GM21737 (cell line): ENCODE data around the gene BICD1.

Experiments used
- ATAC-seq: cut with Tn5 transposase; IDR thresholded peaks from one replicate; pipeline ENCODE4 v1.9.1; 2021; ENCODE audit warnings: mild to moderate bottlenecking, moderate library complexity; ENCODE audit not compliant: unreplicated experiment

Gene BICD1

DNA sequence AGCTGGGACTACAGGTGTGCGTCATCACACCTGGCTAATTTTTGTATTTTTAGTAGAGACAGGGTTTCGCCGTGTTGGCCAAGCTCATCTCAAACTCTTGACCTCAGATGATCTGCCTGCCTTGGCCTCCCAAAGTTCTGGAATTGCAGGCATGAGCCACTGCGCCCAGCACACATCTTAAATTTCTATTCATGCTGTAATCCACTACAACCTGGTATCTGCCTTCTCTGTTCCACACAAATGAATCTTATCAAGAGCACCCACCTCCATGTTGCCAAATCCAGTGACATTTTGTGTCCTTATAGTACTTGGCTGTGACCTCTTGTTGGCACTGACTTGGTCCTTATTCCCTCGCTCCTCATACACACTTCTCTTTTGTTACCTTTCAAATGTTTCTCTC is 5.8 kb upstream of the BICD1 start:
- ATAC-seq, result no peak

DNA sequence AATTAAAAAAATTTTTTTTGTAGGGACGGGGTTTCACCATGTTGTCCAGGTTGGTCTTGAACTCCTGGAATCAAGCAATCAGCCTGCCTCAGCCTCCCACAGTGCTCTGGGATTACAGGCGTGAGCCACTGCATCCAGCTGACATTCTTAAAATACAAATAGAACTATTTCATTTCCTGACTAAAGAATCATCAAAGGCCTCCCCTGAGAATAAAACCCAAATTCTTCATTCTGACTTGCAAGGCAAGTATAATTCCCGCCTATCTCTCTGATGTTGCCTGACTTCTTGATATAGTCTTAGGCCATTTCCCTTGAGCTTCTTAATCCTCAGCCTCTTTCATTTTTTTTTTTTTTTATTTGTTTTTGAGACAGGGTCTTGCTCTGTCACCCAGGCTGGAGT is 4.4 kb upstream of the BICD1 start:
- no peak for ATAC-seq

DNA sequence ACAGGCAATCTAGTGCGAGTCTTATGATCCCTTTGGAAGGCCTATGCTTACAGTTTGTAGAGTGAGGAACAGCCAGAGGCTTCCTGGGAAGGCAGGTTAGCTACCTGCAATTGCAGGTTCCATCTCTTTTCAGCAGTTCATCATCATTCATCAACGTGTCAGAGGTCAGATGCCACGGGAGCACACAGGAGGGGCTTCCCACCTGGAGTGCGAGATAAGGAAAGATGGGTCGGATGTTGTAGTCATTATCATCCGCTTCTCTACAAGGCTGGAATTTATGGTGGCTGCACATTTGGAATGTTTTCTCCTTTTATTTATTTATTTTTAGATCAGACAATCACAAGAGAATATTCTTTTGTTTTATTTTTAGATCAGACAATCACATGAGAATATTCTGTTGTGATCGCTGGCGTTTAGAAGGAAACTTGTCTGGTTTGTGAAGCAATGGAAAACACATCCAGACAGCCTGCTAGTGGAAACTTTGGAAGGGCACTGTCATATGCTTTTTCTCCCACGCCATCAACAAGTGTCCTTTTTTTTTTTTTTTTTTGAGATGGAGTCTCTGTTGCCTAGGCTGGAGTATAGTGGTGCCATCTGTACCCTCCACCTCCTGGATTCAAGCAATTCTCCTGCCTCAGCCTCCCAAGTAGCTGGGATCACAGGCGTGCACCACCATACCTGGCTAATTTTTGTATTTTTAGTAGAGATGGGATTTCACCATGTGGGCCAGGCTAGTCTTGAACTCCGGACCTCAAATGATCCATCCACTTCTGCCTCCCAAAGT is 1.9 kb upstream of the BICD1 start:
- no peak for ATAC-seq

DNA sequence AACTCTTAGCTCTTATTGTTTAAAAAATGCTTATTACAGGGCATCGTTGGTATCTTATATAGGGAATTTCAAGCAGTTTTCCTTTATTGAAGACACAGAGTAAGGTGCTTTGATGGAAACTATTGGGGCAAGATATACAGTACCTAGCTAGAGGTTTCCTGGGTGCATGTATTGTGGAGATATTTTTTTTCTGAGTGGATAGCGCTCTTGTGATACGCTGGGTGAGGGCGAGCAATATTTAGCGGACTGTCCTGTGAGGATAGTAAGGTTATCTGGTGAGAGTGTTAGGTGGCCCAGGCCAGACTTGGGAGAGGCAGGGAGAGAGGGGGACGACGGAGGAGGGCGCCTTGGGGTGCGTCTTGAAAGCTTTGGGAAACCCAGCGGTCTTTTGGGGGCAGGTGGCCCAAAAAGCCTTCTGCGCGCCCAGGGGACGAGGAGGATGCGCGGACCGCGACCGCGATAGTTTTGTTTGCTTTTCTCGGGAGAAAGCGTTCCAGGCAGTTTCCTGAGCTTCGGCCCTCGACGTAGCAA is 596 bp upstream of the BICD1 start:
- ATAC-seq, result no peak

DNA sequence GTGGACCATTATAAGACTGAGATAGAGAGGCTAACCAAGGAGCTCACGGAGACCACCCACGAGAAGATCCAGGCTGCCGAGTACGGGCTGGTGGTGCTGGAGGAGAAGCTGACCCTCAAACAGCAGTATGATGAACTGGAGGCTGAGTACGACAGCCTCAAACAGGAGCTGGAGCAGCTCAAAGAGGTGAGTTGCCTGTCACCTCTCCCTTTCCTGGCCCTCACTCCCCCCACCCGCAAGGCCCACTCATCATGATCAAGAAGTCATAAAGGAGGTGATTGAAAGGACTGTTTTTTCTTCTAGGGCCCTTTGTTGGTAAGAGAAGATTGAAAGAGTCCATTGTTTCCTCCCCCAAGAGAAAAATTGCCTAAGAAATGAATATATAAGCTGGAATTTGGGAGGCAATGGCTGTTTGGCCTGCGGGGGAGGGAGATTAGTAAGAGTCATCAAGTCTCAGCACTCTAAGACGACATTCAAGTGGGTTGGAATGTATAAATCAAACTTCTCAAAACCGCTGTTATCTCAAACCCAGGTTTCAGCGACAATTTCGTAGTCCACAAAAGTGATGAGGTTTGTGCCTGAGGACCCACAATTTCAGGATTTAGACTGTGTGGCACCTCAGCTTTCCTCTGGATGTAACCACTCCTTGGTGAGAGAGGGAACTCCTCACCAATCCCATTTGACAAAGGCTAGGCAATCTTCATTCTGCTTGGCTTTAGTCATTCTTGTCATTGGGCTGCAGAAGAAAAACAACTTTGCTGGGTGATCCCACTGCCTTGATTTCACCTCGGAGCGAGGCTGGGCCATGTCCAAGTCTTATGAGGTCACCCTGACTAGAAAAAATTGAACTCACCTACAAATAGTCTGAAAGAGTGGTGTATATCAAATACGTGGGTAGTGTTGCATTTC is 966 bp downstream of the BICD1 start:
- ATAC-seq, result peak; percentile 1

DNA sequence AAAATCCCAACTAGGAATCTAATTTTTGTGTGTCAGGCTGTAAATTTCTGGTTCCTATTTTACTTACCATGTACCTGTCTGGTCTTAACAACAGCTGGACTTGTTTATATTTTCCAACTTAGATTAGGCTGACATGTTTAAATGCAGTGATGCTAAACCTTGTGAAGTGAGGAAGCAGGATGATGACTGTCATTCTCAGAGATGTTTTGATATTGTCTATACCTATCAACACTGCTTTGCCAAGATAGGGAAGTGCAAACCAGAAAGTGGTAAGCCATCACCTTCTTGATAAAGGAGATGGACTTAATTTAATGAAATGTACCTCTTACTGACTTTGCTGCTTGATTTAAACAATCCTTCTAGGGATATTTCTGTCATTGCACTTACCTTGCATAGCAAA is 2.1 kb downstream of the BICD1 start:
- ATAC-seq, result no peak

DNA sequence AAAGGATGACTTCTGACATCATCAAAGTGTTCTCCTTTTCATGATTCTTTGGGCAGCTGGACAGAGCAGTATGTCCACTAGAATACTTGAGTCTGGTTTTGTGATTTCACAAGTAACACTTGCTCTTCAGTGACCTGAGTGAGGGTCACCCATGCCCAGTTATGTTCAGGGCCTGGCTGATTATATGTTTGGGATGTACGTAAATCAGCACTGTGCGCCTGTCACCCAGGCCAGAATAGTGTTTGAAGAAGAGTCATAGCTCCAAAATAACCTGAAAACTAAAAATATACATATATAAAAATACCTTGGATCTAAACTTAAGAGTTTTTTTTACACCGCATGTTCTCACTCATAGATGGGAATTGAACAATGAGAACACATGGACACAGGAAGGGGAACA is 3.8 kb downstream of the BICD1 start:
- no peak for ATAC-seq

DNA sequence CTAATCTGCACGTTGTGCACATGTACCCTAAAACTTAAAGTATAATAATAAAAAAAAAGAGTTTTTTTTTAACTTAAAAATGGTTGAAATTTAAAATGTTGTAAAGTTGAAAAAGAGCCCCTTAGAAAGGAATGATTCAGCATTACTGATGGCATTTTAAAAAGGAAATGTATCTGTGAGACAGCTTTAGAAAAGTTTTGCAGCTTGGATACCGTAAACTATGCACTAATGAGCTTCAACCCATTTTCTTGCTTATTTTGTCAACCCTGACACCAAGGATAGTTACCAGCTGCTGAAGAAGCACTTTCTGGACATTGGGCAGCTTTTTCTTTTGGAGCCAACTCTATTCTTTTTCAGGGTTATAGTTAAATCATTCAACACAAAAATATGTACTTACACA is 4.3 kb downstream of the BICD1 start:
- ATAC-seq, result no peak

DNA sequence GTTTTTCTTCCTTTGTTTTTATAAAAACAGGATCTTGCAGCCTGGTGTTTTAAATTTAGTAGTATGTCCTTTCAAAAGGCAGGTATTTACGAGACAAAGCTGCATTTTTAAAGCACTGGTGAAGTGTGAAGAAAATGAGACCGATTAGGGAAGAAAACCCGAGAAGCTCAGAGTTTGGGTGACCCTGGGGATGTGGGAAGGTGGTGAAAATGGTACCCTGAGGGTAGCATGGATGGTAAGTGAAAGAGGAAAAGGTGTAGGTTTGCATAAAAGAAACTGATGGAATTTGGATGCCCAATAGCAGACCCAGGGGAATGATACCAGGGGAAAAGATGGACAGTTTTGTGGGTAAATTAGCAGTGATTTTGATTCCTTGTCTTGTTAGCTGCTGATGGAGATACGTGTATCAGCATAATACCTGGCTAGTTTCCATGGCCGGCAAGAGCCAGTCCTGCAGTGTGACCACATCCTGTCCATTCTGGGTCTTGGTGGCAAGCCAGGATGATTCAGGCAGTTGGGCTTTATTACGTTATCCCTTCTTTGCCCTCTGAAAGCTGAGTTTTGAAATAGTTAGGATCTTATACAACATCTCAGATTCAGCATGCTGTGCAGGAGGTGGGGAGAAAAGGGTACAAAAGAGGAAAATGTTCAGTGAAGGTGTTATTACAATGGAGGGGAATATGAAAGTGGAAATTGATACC is 8.9 kb downstream of the BICD1 start:
- no peak for ATAC-seq

DNA sequence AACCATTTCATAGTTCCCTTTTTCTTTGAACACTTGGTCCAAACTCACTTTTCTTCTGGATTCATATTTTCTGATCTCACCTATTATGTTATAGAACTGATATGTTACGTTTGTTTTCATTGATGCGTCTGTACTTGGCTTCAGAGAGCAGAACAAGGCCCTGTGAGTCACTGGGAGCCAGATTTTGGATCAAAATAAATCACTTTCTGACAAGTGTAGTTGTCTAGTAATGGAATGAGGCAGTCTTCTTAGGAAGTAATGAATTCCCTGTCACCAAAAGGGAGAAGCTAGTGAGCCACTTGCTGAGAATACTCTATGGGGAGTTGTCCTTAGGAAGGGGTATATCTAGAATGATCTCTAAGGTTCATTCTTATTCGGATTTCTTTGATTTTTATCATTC is 10.2 kb downstream of the BICD1 start:
- ATAC-seq, result no peak

DNA sequence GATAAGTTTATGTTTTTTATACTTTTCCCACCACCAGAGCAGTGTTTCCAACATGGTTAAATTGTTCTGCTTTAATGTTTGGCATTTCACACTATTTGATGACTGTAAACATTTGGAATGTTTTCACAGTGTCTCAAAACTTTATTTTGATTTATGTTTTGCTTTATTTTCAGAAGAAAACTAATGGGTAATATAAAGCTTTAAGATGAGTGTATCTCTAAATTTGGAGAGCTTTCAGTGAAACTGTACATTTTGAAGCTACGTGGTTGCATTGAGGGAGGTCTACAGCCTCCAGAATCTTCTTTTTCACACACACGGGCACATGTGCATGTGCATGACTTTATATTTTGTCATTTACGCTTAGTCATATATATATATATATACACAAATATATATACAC is 10.7 kb downstream of the BICD1 start:
- ATAC-seq, result no peak

DNA sequence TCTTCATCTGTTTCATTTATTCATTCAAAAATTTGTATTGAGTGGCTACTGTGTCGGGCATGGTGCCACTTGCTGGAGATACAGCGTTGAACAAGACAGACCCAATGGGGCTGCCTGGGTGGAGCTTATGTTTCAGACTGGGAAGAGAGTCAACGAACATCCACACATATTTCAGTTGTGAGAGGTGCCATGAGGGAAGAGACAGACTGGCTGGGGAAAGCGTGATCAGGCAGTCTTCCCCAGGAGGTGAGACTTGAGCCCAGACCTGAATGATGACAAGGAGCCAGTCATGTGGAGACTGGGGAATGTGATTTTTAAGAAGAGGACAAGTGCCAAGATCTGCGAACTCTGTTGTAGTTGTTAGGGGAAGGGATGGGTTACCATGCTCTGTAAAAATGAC is 12.2 kb downstream of the BICD1 start:
- ATAC-seq, result no peak

DNA sequence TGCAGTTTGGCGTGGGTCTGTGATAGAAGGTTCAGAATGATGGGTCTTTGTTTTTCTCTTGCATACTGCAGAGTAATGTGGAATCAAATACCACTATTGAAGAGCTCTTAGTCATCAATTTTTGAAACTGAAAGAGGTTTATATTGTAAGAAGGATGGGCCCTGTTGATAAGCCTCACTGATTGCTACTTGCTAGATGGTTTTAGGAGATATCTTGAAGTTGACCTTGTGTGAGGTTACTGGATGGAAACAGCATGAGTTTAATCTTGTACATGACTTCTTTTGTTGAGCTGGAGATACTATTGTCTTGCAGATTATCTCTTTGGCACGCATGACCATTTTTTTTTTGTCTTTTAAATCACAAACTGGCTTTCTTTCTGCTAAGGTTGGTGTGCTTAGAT is 13.8 kb downstream of the BICD1 start:
- ATAC-seq, result peak; percentile 78

DNA sequence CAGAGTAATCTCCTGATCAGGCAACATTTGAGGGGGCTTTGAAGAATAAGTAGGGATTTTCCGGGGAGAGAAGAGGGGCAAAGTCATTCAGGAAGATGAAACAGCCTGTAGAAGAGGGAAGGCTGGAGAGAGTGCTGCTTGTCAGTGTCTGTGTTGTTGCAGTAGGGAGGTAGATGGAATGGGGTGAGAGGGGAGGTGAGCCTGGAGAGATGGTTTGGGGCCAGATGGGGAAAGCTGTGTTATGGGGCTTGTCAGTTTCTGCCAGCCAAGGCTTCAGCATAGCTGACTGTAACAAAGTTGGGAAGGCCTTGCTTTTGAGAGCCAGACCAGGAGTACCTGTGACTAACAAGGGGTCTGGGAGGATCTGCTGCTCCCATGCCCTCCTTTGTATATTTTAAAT is 18.0 kb downstream of the BICD1 start:
- ATAC-seq, result no peak

DNA sequence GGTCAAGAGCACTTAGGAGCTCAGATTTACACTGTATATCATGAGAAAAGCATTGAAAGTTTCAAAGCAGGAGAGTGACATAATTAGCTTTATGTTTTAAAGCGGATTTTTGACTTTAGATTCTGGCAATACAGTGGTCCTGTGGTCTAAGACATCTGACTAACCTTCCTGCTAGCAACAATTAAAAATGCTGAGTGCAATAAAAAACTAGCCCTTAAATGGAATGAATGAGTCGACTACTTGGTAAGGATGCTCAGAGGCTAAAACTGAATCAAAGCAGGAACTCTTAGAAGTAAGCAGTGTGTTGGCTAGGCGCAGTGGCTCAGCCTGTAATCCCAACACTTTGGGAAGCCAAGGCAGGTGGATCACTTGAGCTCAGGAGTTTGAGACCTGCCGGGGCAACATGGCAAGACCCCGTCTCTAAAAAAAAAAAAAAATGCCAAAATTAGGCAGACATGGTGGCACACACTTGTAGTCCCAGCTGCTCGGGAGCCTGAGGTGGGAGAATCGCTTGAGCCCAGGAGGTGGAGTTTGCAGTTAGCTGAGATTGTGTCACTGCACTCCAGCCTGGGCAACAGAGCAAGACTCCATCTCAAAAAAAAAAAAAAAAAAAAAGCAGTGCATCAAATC is 18.9 kb downstream of the BICD1 start:
- ATAC-seq, result no peak

DNA sequence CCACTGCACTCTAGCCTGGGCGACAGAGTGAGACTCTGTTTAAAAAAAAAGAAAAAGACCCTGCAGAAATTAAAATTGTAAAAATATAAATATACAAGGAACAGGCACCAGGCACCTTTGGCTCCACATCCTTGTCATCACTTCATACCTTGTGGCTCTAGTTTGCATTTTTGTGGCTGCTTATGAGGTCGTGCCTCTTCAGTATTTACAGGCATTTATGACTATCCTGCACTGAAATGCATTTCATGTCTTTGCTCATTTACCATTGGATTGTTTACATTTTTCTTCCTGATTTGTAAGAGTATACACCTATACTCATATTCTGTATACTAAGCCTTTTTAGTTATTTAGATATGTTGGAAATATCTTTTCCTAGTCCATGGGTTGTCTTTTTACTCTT is 20.1 kb downstream of the BICD1 start:
- ATAC-seq, result no peak

DNA sequence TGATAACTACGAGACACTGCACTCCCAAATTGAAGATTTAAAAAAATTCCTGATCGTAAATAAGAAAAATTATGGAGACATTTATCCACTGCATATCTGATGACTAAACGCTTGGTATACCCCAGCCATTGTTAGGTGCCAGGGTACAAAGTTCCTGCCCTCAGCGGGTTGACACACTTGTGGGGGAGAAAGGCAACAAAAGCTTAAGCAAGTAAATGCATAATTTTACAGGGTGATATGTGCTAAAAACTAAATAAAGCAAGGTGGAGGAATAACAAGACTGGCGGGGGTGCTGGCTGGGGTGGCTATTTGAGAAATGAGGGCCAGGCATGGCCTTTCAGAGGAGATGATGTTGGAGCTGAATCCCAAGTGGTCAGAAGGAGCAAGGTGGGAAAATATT is 25.0 kb downstream of the BICD1 start:
- ATAC-seq, result no peak

DNA sequence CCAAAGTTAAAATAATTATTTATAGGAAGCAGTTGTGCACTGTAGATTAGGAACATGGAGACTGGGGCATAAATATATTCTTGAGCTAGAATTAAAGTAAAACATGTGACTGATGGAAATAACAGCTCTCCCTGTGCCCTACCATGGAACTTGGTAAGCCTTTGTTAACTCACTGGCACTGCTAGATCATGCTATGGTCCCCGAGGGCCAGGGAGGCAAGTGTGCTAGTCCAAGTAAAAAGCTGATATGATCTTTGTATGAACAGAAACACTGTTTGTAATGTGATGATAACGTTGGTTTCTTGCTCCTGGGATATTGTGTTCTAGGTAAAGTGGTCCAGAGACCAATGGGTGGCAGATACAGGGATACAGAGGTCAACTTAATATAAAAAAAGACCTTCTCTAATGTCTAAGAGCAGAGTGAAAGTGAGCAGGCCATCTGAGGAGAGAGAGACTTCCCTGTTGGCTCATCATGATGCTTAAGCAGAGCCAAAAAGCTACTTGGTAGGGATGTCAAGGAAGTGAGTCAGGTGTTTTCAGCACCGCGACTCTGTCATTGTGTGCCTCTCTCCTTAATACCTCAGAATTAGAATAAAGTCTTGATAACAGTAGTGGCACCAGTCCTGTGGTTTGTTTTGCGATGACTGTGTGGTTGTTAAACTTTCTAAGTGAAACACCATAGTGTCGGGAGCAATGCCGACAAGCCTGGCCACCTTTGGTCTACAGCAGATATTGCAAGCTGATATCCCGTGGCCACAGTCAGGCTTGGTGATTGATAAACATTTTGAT is 27.6 kb downstream of the BICD1 start:
- ATAC-seq, result peak; percentile 61

DNA sequence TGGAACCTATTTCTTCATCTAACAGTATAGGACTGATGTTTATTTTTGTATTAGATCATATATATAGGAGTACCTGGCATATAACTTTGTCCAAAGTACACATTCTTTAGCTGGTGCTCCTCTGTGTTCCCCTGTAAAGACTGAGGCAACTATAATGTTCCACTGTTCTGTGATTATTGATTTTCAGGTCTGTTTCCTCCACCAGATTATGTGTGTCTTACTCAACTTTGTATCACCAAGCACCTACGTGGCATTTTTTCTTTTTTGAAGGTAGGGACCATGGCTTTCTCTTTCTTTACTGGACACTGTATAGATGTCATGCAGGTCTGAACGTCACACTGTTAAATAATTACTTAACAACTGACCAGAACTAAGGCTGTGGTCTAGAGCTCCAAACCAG is 29.3 kb downstream of the BICD1 start:
- ATAC-seq, result no peak

DNA sequence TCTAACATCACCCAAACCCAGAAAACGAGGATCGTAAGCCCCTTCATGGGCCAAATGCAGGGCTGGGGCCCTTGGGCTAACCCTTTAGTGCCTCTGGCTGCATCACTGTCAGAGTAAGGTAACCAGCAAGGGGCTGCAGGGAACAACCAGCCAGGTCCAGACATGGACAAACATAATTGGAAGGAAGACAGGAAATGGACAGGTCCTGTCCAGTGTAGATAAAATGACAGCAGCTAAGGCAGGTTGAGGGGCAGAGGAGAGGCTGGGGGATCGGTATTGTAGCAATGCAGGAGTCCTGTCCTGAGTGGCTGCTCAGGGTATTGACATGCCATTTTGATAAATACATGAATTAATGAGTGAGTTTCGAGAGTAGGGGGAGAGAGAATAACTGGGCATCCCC is 29.8 kb downstream of the BICD1 start:
- ATAC-seq, result no peak
